GM19324 (cell line): Measurements from ENCODE around the gene SPDYC.
"Not testable (repeated sequence)": the region's sequence is repeated elsewhere in the genome, so short reads cannot be mapped to it uniquely, and the experiment has no call there.

Experiments used
- ATAC-seq: cut with Tn5 transposase; IDR thresholded peaks from one replicate; pipeline ENCODE4 v1.9.1; 2021; ENCODE audit warnings: mild to moderate bottlenecking, moderate library complexity; ENCODE audit not compliant: unreplicated experiment, low FRiP score

SPDYC gene

GRCh38 chr11:65133724-65134123 is 36.3 kb upstream of the SPDYC start:
- no peak for ATAC-seq

GRCh38 chr11:65134240-65134951 is 35.6 kb upstream of the SPDYC start, which contains the start of gene SYVN1:
TSS of gene SYVN1 (minus strand) at chr11:65134519. CDS start at chr11:65133601, 918 bp downstream.
- ATAC-seq, result peak; percentile 50

- ATAC-seq, result peak; percentile 62
Observed at GRCh38 chr11:65134952-65135632, 34.9 kb upstream of the SPDYC start.

- no peak for ATAC-seq
Observed at GRCh38 chr11:65135633-65136145, 34.3 kb upstream of the SPDYC start.

GRCh38 chr11:65136515-65137096 is 33.4 kb upstream of the SPDYC start:
- no peak for ATAC-seq

GRCh38 chr11:65141896-65142494 is 28.0 kb upstream of the SPDYC start:
- no peak for ATAC-seq

- ATAC-seq, result no peak
Observed at GRCh38 chr11:65147352-65148075, 22.5 kb upstream of the SPDYC start.

GRCh38 chr11:65148657-65149056 is 21.4 kb upstream of the SPDYC start:
- no peak for ATAC-seq

GRCh38 chr11:65150131-65150508 is 19.9 kb upstream of the SPDYC start:
- not testable (repeated sequence) for ATAC-seq

GRCh38 chr11:65150509-65151299 is 19.3 kb upstream of the SPDYC start:
- no peak for ATAC-seq

- ATAC-seq, result no peak
Observed at GRCh38 chr11:65151331-65151899, 18.6 kb upstream of the SPDYC start.

GRCh38 chr11:65152122-65152521 is 17.9 kb upstream of the SPDYC start:
- no peak for ATAC-seq

GRCh38 chr11:65156256-65156655 is 13.8 kb upstream of the SPDYC start:
- ATAC-seq, result no peak

GRCh38 chr11:65156926-65157325 is 13.1 kb upstream of the SPDYC start:
- no peak for ATAC-seq

- ATAC-seq, result no peak
Observed at GRCh38 chr11:65157336-65157735, 12.7 kb upstream of the SPDYC start.

GRCh38 chr11:65159012-65159411 is 11.0 kb upstream of the SPDYC start:
- ATAC-seq, result peak; percentile 74

- no peak for ATAC-seq
Observed at GRCh38 chr11:65160643-65161042, 9.4 kb upstream of the SPDYC start.

GRCh38 chr11:65163684-65164083 is 6.3 kb upstream of the SPDYC start:
- ATAC-seq, result no peak
